ENCODE measurements around the gene TMEM223. TPM values are rescaled to one million over a fixed set of nuclear protein-coding genes. Genes with fewer than 3 reads are reported as not detected.
A peak's percentile ranks its signal among the peaks of the same experiment; 100 is the strongest.
"Not testable (repeated sequence)": the region's sequence is repeated elsewhere in the genome, so short reads cannot be mapped to it uniquely, and the experiment has no call there.

Gene TMEM223
- total RNA-seq, 1 donor from 2014 or later, result 16.8 TPM

DNA sequence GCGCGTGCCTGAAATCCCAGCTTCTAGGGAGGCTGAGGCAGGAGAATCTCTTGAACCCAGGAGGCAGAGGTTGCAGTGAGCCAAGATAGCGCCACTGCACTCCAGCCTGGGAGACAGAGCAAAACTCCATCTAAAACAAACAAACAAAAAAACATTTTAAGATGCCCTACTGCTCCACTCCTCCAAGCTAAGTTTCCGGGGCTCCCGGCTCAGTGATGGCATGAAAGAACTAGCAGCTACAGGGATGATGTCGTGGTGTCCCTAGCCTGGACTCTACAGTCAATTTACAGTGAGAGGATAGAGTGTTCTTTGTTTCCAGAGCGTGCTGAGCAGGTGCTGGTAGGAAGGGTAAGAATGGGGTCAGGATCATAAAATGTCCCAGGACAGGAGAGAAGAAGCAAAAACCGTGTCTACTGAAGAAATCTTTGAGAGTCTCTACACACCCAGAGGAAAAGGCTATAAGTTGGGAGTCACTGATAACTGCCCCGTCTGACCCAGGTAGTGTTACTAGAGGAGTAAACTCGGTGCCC lies 36.7 kb downstream of the TMEM223 start:
- DNase-seq (ENCODE audit: extremely low read depth, low read depth, low spot score), result no peak

DNA sequence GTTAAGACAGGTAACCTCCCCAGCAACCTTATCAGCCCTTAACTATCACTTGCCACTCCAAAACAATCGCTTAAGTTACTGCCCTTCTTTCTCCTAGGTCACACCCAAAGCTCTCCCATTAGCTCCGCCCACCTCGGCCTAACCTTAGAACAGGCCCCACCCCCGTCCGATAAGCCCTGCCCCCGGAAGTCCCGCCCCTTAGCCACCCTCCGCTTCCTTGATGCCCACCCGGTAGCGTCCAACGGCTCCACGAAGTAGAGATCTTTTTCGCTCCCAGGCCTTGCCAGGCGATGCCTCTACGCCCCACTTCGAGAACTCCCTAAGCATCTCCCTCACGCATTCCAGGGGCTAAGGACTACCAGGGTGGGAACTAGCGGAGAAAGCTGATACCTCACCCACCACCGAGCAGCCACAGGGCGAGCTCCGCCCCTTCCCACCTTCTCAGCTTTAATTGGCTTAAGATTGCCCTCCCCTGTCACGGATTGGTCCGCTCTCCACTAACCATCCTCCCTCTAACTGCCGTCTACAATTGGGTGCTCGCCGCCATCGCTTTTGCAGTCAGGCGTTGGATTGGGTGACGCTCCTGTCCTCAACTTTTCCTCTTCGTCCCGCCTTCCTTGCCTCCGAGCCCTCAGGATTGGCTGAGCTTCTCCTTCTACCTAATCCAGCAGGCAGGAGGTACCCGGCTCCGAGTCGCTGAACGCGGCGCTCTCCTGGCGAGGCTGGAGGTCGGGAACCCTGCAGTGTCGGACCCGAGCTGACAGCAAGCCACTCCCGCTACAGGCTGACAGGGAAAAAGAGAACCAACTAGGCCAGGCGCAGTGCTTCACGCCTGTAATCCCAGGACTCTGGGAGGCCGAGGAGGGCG lies 37.8 kb downstream of the TMEM223 start, which contains the start of gene ZBTB3:
ZBTB3 (minus strand) TSS at position 425 of the 868 bp plus-strand sequence. CDS start 496 bp downstream, outside the sequence.
- peak; percentile 96 for DNase-seq (ENCODE audit: extremely low read depth, low read depth, low spot score)

DNA sequence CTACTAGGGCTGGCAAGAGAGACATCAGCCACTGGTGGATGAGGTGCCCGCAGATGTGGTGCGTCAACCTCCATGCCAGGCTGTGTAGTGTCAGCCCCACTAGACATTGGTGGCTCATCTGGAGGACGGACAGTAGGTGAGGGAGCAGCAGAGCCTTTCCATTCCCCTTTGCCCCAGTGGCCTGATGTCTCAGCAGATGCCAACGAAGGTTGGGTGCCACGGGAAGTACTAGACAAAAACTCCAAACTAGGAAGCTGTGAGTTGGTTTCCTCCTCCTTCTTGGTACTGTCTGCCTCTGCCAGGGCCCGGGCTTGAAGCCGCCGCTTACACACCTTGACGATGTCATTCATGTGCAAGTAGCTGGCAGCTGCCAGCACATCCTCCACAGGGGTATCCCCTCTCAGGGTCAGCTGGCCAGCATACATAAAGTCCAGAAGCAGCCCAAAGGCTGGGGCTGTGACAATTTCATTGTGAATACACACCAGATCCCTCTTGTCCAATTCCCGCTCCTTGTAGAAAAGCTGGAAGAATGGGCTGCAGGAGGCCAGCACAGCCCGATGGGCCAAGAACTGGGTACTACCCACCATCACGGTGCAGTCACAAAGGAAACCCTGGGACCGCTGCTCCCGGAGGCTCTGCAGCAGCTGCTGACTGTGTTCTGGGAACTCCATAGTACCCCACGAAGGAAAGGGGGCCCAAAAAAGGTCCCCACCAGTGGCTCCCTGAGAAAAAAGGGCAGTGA lies 38.6 kb downstream of the TMEM223 start:
- no peak for DNase-seq (ENCODE audit: extremely low read depth, low read depth, low spot score)

DNA sequence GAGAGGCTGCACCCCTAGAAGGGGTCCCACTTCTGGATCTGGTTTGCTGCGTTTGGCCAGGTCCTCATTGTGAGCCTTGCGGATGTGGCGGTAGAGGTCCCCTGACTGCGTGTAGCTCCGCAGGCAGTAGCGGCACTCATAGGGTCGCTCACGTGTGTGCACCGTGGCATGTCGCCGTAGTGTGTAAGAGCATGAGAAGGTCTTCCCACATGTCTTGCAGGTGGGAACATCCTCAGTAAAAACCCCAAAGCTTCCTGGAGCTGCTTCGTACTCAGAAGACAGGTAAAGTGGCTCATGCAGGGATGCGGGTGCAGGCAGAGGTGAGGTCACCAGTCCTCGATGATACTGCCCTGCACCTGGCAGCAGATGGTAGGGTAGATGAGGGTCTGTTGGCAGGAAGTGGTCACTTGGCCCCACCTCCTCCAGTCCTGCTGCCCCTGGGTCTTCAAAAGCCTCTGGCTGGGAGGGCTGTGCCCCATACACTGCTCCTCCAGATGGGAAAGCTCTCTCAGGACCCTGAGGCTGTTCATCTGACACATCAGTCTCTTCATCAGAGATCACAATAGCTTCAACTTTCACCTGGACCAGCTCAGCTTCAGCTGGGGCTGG lies 39.5 kb downstream of the TMEM223 start:
- no peak for DNase-seq (ENCODE audit: extremely low read depth, low read depth, low spot score)

DNA sequence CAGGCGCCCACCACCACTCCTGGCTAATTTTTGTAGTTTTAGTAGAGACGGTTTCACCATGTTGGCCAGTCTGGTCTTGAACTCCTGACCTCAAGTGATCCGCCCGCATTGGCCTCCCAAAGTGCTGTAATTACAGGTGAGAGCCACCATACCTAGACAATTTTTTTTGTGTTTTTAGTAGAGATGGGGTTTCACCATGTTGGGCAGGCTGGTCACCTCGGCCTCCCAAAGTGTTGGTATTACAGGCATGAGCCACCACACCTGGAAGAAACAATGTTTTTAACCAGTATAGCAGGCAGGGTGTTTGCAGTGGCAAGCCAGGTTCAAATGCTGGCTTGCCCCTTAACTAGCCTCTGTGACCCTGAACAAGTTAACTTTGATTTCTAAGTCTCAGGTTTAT lies 41.9 kb downstream of the TMEM223 start:
- DNase-seq (ENCODE audit: extremely low read depth, low read depth, low spot score), result not testable (repeated sequence)

DNA sequence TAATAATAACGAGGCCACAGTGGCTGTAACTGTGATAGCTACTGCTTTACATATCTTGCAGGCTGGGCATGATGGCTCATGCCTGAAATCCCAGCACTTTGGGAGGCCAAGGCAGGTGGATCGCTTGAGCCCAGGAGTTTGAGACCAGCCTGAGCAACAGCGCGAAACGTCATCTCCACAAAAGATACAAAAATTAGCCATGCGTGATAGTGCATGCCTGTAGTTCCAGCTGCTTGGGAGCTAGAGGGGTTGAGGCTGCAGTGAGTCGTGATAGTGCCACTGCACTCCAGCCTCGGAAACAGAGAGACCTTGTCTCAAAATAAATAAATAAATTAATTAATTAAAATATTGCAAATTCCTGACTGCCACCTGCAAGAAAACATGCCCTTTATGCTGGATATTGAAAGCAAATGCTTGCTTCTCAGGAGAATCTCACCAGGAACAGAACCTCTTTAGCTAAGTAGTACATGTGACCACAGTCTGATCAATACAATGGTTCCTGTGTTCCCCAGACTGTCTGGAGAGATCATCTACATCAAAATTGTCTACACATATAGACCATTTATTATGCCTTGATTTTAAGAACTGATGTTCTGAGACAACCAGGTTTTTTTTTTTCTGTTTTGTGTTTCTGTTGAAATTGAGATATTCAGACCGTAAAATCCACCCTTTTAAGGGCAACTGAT lies 44.2 kb downstream of the TMEM223 start:
- no peak for DNase-seq (ENCODE audit: extremely low read depth, low read depth, low spot score)

Other genes with a start within 250 kb of the TMEM223 start
- gene AHNAK, start 245.2 kb downstream of the TMEM223 start, total RNA-seq, result 562 and 666 TPM in 2 replicates
- 1,186 and 1,947 TPM in 2 replicates for gene EEF1G, start 218.1 kb downstream of the TMEM223 start, total RNA-seq
- gene TUT1, start 200.5 kb downstream of the TMEM223 start, total RNA-seq, result 12.8 and 16.8 TPM in 2 replicates
- gene MTA2, start 190.1 kb downstream of the TMEM223 start, total RNA-seq, result 143 and 154 TPM in 2 replicates
- 33.2 and 83.2 TPM in 2 replicates for gene EML3, start 179.2 kb downstream of the TMEM223 start, total RNA-seq
- 1.4 and 2.3 TPM in 2 replicates for gene ROM1, start 178.7 kb downstream of the TMEM223 start, total RNA-seq
- 38.3 and 42.5 TPM in 2 replicates for gene B3GAT3, start 170.0 kb downstream of the TMEM223 start, total RNA-seq
- 295 and 372 TPM in 2 replicates for gene GANAB, start 145.4 kb downstream of the TMEM223 start, total RNA-seq
- gene INTS5, start 138.7 kb downstream of the TMEM223 start, total RNA-seq, result 29.0 and 29.5 TPM in 2 replicates
- 49.7 and 56.8 TPM in 2 replicates for gene C11orf98, start 126.8 kb downstream of the TMEM223 start, total RNA-seq
- 2.4 and 2.5 TPM in 2 replicates for gene CSKMT, start 126.7 kb downstream of the TMEM223 start, total RNA-seq
- 7.8 and 9.9 TPM in 2 replicates for gene UQCC3, start 120.3 kb downstream of the TMEM223 start, total RNA-seq
- gene LBHD1, start 119.7 kb downstream of the TMEM223 start, total RNA-seq, result 2.1 and 7.1 TPM in 2 replicates
- gene UBXN1, start 112.9 kb downstream of the TMEM223 start, total RNA-seq, result 134 and 162 TPM in 2 replicates
- gene LRRN4CL, start 102.5 kb downstream of the TMEM223 start, total RNA-seq, result not detected in 2 replicates
- gene BSCL2, start 84.6 kb downstream of the TMEM223 start, total RNA-seq, result 34.8 and 36.4 TPM in 2 replicates
- not detected in 2 replicates for gene GNG3, start 84.3 kb downstream of the TMEM223 start, total RNA-seq
- gene HNRNPUL2, start 64.5 kb downstream of the TMEM223 start, total RNA-seq, result 13.2 and 23.6 TPM in 2 replicates
- 34.9 and 35.2 TPM in 2 replicates for gene TTC9C, start 63.5 kb downstream of the TMEM223 start, total RNA-seq
- 7.2 and 12.6 TPM in 2 replicates for gene ZBTB3, start 37.8 kb downstream of the TMEM223 start, total RNA-seq
- 75.5 and 88.6 TPM in 2 replicates for gene POLR2G, start 30.4 kb downstream of the TMEM223 start, total RNA-seq
- 20.6 and 21.8 TPM in 2 replicates for gene TAF6L, start 20.6 kb downstream of the TMEM223 start, total RNA-seq
- 63.9 and 65.4 TPM in 2 replicates for gene TMEM179B, start 4.6 kb downstream of the TMEM223 start, total RNA-seq
- 38.1 and 63.2 TPM in 2 replicates for gene NXF1, start 13.4 kb upstream of the TMEM223 start, total RNA-seq
- 36.7 and 37.1 TPM in 2 replicates for gene STX5, start 40.0 kb upstream of the TMEM223 start, total RNA-seq
- not detected in 2 replicates for gene TEX54, start 40.8 kb upstream of the TMEM223 start, total RNA-seq
- gene WDR74, start 47.6 kb upstream of the TMEM223 start, total RNA-seq, result 32.3 and 37.5 TPM in 2 replicates
- gene SLC3A2, start 88.9 kb upstream of the TMEM223 start, total RNA-seq, result 128 and 157 TPM in 2 replicates
- not detected in 2 replicates for gene CHRM1, start 129.4 kb upstream of the TMEM223 start, total RNA-seq
- gene SLC22A6, start 193.0 kb upstream of the TMEM223 start, total RNA-seq, result not detected in 2 replicates
- not detected in 2 replicates for gene SLC22A8, start 223.8 kb upstream of the TMEM223 start, total RNA-seq